NB4 (cell line): ENCODE measurements around the gene FILIP1L.
A peak's percentile ranks its signal among the peaks of the same experiment; 100 is the strongest.

Experiments used
- DNase-seq: peaks from one replicate; pipeline ENCODE4 v3.0.0; 2010; ENCODE audit warnings: low read depth
- H3K4me3 ChIP-seq: one replicate; pipeline ENCODE4 v1.5.1; 2011; ENCODE audit warnings: mild to moderate bottlenecking, low read depth, low read length, moderate library complexity
- CTCF ChIP-seq: IDR thresholded peaks from one replicate; pipeline ENCODE4 v1.5.1; 2012; ENCODE audit warnings: low read depth, low read length
- MAX ChIP-seq: IDR thresholded peaks from 2 replicates; pipeline ENCODE4 v1.6.1; 2011; ENCODE audit warnings: low read depth, low read length
- MYC ChIP-seq: IDR thresholded peaks from 2 replicates; pipeline ENCODE4 v1.6.1; 2011; ENCODE audit warnings: low read depth, low read length
- POLR2A ChIP-seq: IDR thresholded peaks from 2 replicates; pipeline ENCODE4 v1.6.1; 2011; ENCODE audit warnings: mild to moderate bottlenecking; ENCODE audit not compliant: insufficient read length; ENCODE audit errors: extremely low read depth

The FILIP1L gene

GRCh38 chr3:100117093-100117492, 2.8 kb upstream of the FILIP1L start:
- DNase-seq: no peak
- H3K4me3 ChIP-seq: no peak overlapping the region
- no peak for TF ChIP-seq MYC
- TF ChIP-seq CTCF: no peak
- TF ChIP-seq MAX: no peak
- TF ChIP-seq POLR2A: no peak

GRCh38 chr3:100113723-100114412, 433 bp downstream of the FILIP1L start:
- DNase-seq: peak; percentile 56
- TF ChIP-seq POLR2A: no peak
- no peak for TF ChIP-seq CTCF
- TF ChIP-seq MAX: no peak
- TF ChIP-seq MYC: no peak
- H3K4me3 ChIP-seq: no peak overlapping the region

- no peak for TF ChIP-seq CTCF
- no peak for TF ChIP-seq MAX
- TF ChIP-seq MYC: no peak
- TF ChIP-seq POLR2A: no peak
- H3K4me3 ChIP-seq: no peak overlapping the region
- DNase-seq: no peak
These were observed 2.6 kb downstream of the FILIP1L start for GRCh38 chr3:100111728-100112127.

GRCh38 chr3:100110162-100110561, 4.1 kb downstream of the FILIP1L start:
- H3K4me3 ChIP-seq: no peak overlapping the region
- no peak for TF ChIP-seq CTCF
- TF ChIP-seq MAX: no peak
- no peak for TF ChIP-seq POLR2A
- no peak for TF ChIP-seq MYC
- no peak for DNase-seq

GRCh38 chr3:100108464-100109079, 5.7 kb downstream of the FILIP1L start:
- H3K4me3 ChIP-seq: no peak overlapping the region
- peak; percentile 52 for DNase-seq
- no peak for TF ChIP-seq MAX
- TF ChIP-seq MYC: no peak
- no peak for TF ChIP-seq CTCF
- TF ChIP-seq POLR2A: no peak
